GM12892 (cell line): ENCODE measurements around the gene NELL2.

Source experiments
- POLR2A ChIP-seq: IDR thresholded peaks from 2 replicates; pipeline ENCODE4 v1.6.1; 2011; ENCODE audit warnings: low read depth, low read length, control low read depth
- POLR2AphosphoS5 ChIP-seq: IDR thresholded peaks from 2 replicates; pipeline ENCODE4 v1.6.1; 2011; ENCODE audit warnings: low read depth, low read length, control low read depth

- TF ChIP-seq POLR2AphosphoS5 (no peak), POLR2A (no peak)
Measured at GRCh38 chr12:44502681-44503080, 373.4 kb downstream of the NELL2 start.
